Measurements from ENCODE around the gene COPRS. TPM values are rescaled to one million over a fixed set of nuclear protein-coding genes. Genes with fewer than 3 reads are reported as not detected.

Gene COPRS
- 24.7 TPM for total RNA-seq

GRCh38 chr17:31858642-31859486 is at the start of gene COPRS:
TSS of gene COPRS (minus strand) at chr17:31859244. CDS start at chr17:31859199, 45 bp downstream.

Other genes starting within 250 kb of the COPRS start
- 67.0 TPM for gene UTP6, start 42.5 kb upstream of the COPRS start, total RNA-seq
- 32.6 TPM for gene SUZ12, start 77.8 kb upstream of the COPRS start, total RNA-seq
- 134 TPM for gene LRRC37B, start 148.1 kb upstream of the COPRS start, total RNA-seq

Data from parietal lobe (tissue), 1 donor.